Chondrocyte (in vitro differentiated cells): ENCODE measurements around the gene TMEM63C. TPM values are rescaled to one million over a fixed set of nuclear protein-coding genes. Genes with fewer than 3 reads are reported as not detected.

ENCODE experiments used
- DNase-seq: peaks from one replicate; pipeline ENCODE4 v3.0.0; 2021; ENCODE audit warnings: mixed read lengths, low spot score
- H3K27ac Mint-ChIP-seq: one replicate; pipeline ENCODE4 v1.8.0; 2021; ENCODE audit warnings: mild to moderate bottlenecking, moderate library complexity, mixed read lengths; ENCODE audit not compliant: unreplicated experiment
- H3K27me3 Mint-ChIP-seq: 2 replicates; pipeline ENCODE4 v1.8.0; 2021; ENCODE audit warnings: low read depth, mixed read lengths
- H3K36me3 Mint-ChIP-seq: 2 replicates; pipeline ENCODE4 v1.8.0; 2021; ENCODE audit warnings: low read depth, mixed read lengths
- H3K4me1 Mint-ChIP-seq: 2 replicates; pipeline ENCODE4 v1.8.0; 2021; ENCODE audit warnings: low read depth, mild to moderate bottlenecking, mixed read lengths
- H3K4me3 Mint-ChIP-seq: one replicate; pipeline ENCODE4 v1.8.0; 2021; ENCODE audit warnings: mild to moderate bottlenecking, moderate library complexity, mixed read lengths; ENCODE audit not compliant: unreplicated experiment
- H3K9me3 Mint-ChIP-seq: 2 replicates; pipeline ENCODE4 v1.8.0; 2021; ENCODE audit warnings: low read depth, mixed read lengths
- CTCF ChIP-seq: fragments of 200-600 bp; sonication (generic); IDR thresholded peaks from 2 replicates; pipeline ENCODE4 v1.5.0; 2021; ENCODE audit warnings: antibody characterized with exemption, mild to moderate bottlenecking, moderate library complexity
- total RNA-seq: library from RNA; stranded (reverse); gene quantifications from 3 replicates; pipeline ENCODE4 v1.2.1, GENCODE V29; 2021

The TMEM63C gene
- total RNA-seq, 1 donor from 2014 or later = 10.3 TPM

GRCh38 chr14:77260199-77260598 lies 78.6 kb downstream of the TMEM63C start:
- Mint-ChIP-seq H3K9me3 (no peaks in the 10 kb centered on the region), H3K27ac (no peak overlapping the region), H3K36me3 (peaks cover 3% of the 10 kb centered on the region), H3K4me3 (no peak overlapping the region), H3K27me3 (peaks cover 31% of the 10 kb centered on the region), H3K4me1 (no peaks in the 10 kb centered on the region)
- no peak for TF ChIP-seq CTCF
- DNase-seq = peak; percentile 55

- DNase-seq = peak; percentile 84
- no peak overlapping the region for H3K4me3 Mint-ChIP-seq
- H3K27me3 Mint-ChIP-seq = peaks cover 31% of the 10 kb centered on the region
- no peak for TF ChIP-seq CTCF
- H3K27ac Mint-ChIP-seq = no peak overlapping the region
- no peaks in the 10 kb centered on the region for H3K4me1 Mint-ChIP-seq
- H3K36me3 Mint-ChIP-seq = peaks cover 3% of the 10 kb centered on the region
- no peaks in the 10 kb centered on the region for H3K9me3 Mint-ChIP-seq
Observed at GRCh38 chr14:77260631-77261030, 79.0 kb downstream of the TMEM63C start.

- peaks cover 2% of the 10 kb centered on the region for H3K36me3 Mint-ChIP-seq
- TF ChIP-seq CTCF = no peak
- peaks cover 5% of the 10 kb centered on the region for H3K9me3 Mint-ChIP-seq
- H3K27ac Mint-ChIP-seq = no peak overlapping the region
- H3K27me3 Mint-ChIP-seq = peaks cover 39% of the 10 kb centered on the region
- peak; percentile 65 for DNase-seq
- H3K4me3 Mint-ChIP-seq = no peak overlapping the region
- no peaks in the 10 kb centered on the region for H3K4me1 Mint-ChIP-seq
Observed at GRCh38 chr14:77264466-77265186, 83.0 kb downstream of the TMEM63C start.

GRCh38 chr14:77265187-77265515 lies 83.6 kb downstream of the TMEM63C start:
- peak; percentile 37 for DNase-seq
- Mint-ChIP-seq H3K27me3 (peaks cover 38% of the 10 kb centered on the region), H3K36me3 (peaks cover 2% of the 10 kb centered on the region), H3K4me1 (peaks cover 2% of the 10 kb centered on the region), H3K4me3 (no peak overlapping the region), H3K27ac (no peak overlapping the region), H3K9me3 (peaks cover 5% of the 10 kb centered on the region)
- no peak for TF ChIP-seq CTCF

GRCh38 chr14:77265561-77266335 lies 84.2 kb downstream of the TMEM63C start:
- Mint-ChIP-seq H3K4me3 (no peak overlapping the region), H3K9me3 (peaks cover 5% of the 10 kb centered on the region), H3K27me3 (peaks cover 39% of the 10 kb centered on the region), H3K36me3 (peaks cover 2% of the 10 kb centered on the region), H3K27ac (no peak overlapping the region), H3K4me1 (peaks cover 2% of the 10 kb centered on the region)
- peak; percentile 62 for DNase-seq
- TF ChIP-seq CTCF = no peak
